SK-N-SH (cell line): Measurements from ENCODE around the gene ADPRS. TPM values are rescaled to one million over a fixed set of nuclear protein-coding genes. Genes with fewer than 3 reads are reported as not detected.
A peak's percentile ranks its signal among the peaks of the same experiment; 100 is the strongest.

ENCODE experiments used
- CTCF ChIA-PET: fragments of 300-600, 350-600 bp; formaldehyde crosslinking; extraction: SDS; loops from one replicate; lab custom pipeline; 2021; lab: Yijun Ruan, JAX
- POLR2A ChIA-PET: fragments of 350-600 bp; sonication (Branson Sonifier 250); formaldehyde crosslinking; extraction: SDS; loops from one replicate; lab custom pipeline; 2020; ENCODE audit warnings: antibody characterized with exemption, inconsistent platforms; lab: Yijun Ruan, JAX
- DNase-seq: peaks from one replicate; pipeline ENCODE4 v3.0.0; 2012
- H2AFZ ChIP-seq: fragments of 200-600 bp; sonication (generic); 2 replicates; pipeline ENCODE4 v1.8.1; 2016; ENCODE audit warnings: antibody characterized with exemption, mild to moderate bottlenecking, low read depth
- H3F3A ChIP-seq: fragments of 200-600 bp; sonication (generic); replicated peaks from 2 replicates; pipeline ENCODE3; 2016; ENCODE audit warnings: antibody characterized with exemption, mild to moderate bottlenecking; ENCODE audit not compliant: insufficient read depth
- H3K27ac ChIP-seq, 2 experiments: fragments of 200-500 bp in 1 of 2; fragments of 200-600 bp in 1 of 2; sonication (Bioruptor generic) in 1 of 2; sonication (generic), shearing (Covaris generic) in 1 of 2; 2 replicates each; pipeline versions ENCODE4 v1.5.1 to v1.6.1; 2014 to 2016; ENCODE audit warnings: low read depth in 2 of 2, inconsistent platforms in 1 of 2, low read length in 1 of 2, mild to moderate bottlenecking in 1 of 2, mixed read lengths in 1 of 2
- H3K27me3 ChIP-seq: fragments of 200-600 bp; sonication (generic), shearing (Covaris generic); 2 replicates; pipeline ENCODE4 v1.6.1; 2016; ENCODE audit warnings: mixed run types; ENCODE audit not compliant: insufficient read depth
- H3K36me3 ChIP-seq, 2 experiments: fragments of 200-500 bp in 1 of 2; fragments of 200-600 bp in 1 of 2; sonication (Bioruptor generic) in 1 of 2; sonication (generic) in 1 of 2; replicated peaks in 1 of 2; 2 replicates each; pipeline versions ENCODE3 to v1.5.1; 2014 to 2016; ENCODE audit warnings: low read length in 1 of 2, mild to moderate bottlenecking in 1 of 2; ENCODE audit not compliant: insufficient read depth in 2 of 2, control insufficient read depth in 1 of 2
- H3K4me1 ChIP-seq, 2 experiments: fragments of 200-500 bp in 1 of 2; fragments of 200-600 bp in 1 of 2; sonication (Bioruptor generic) in 1 of 2; sonication (generic), shearing (Covaris generic) in 1 of 2; 2 replicates each; pipeline versions ENCODE4 v1.5.1 to v1.6.1; 2014 to 2016; ENCODE audit warnings: low read depth in 1 of 2, low read length in 1 of 2, mixed run types in 1 of 2; ENCODE audit not compliant: insufficient read depth in 2 of 2, control insufficient read depth in 1 of 2
- H3K4me2 ChIP-seq: fragments of 200-600 bp; sonication (generic), shearing (Covaris generic); 2 replicates; pipeline ENCODE4 v1.6.1; 2017; ENCODE audit warnings: mixed run types
- H3K4me3 ChIP-seq, 2 experiments: fragments of 200-500 bp in 1 of 2; fragments of 200-600 bp in 1 of 2; sonication (Bioruptor generic) in 1 of 2; sonication (generic), shearing (Covaris generic) in 1 of 2; 2 replicates each; pipeline versions ENCODE4 v1.5.1 to v1.8.1; 2014 to 2016; ENCODE audit warnings: low read depth in 2 of 2, inconsistent platforms in 1 of 2, low read length in 1 of 2, mild to moderate bottlenecking in 1 of 2, mixed read lengths in 1 of 2, moderate library complexity in 1 of 2
- H3K79me2 ChIP-seq: fragments of 200-600 bp; sonication (generic); 2 replicates; pipeline ENCODE4 v1.8.1; 2017; ENCODE audit warnings: mild to moderate bottlenecking; ENCODE audit not compliant: insufficient read depth
- H3K9ac ChIP-seq: fragments of 200-600 bp; sonication (generic); 2 replicates; pipeline ENCODE4 v1.6.1; 2017; ENCODE audit warnings: mixed run types
- H3K9me2 ChIP-seq: fragments of 200-600 bp; sonication (generic); 2 replicates; pipeline ENCODE4 v1.6.1; 2017; ENCODE audit warnings: mixed run types
- H3K9me3 ChIP-seq: fragments of 200-600 bp; sonication (generic); 2 replicates; pipeline ENCODE4 v1.6.1; 2017; ENCODE audit warnings: mixed run types, mild to moderate bottlenecking, moderate library complexity
- H4K20me1 ChIP-seq: fragments of 200-600 bp; sonication (generic); 2 replicates; pipeline ENCODE4 v1.6.1; 2017; ENCODE audit warnings: mild to moderate bottlenecking, mixed run types; ENCODE audit not compliant: insufficient read depth
- CHD2 ChIP-seq: fragments of 150-350 bp; IDR thresholded peaks from 2 replicates; pipeline ENCODE4 v1.6.1; 2018; ENCODE audit warnings: low read length; ENCODE audit not compliant: partially characterized antibody
- CTCF ChIP-seq: fragments of 200-600 bp; sonication (generic); IDR thresholded peaks from 2 replicates; pipeline ENCODE4 v1.6.1; 2017; ENCODE audit warnings: antibody characterized with exemption, mild to moderate bottlenecking, moderate library complexity
- EP300 ChIP-seq, 2 experiments: IDR thresholded peaks; 2 replicates each; pipeline versions ENCODE4 v1.4.0 to v1.6.1; 2012; ENCODE audit warnings: borderline replicate concordance in 1 of 2, low read depth in 1 of 2, low read length in 1 of 2
- FOSL2 ChIP-seq: IDR thresholded peaks from 2 replicates; pipeline ENCODE4 v1.4.0; 2012; ENCODE audit warnings: low read depth, mild to moderate bottlenecking, moderate library complexity, borderline replicate concordance
- GABPA ChIP-seq: IDR thresholded peaks from 2 replicates; pipeline ENCODE4 v1.4.0; 2012; ENCODE audit warnings: low read depth, mild to moderate bottlenecking
- MEF2A ChIP-seq: IDR thresholded peaks from 2 replicates; pipeline ENCODE4 v1.4.0; 2012; ENCODE audit warnings: low read depth, borderline replicate concordance
- MXI1 ChIP-seq: IDR thresholded peaks from 2 replicates; pipeline ENCODE4 v1.6.1; 2012; ENCODE audit warnings: mild to moderate bottlenecking, low read depth, low read length, improper control_type of control experiment
- NFIC ChIP-seq: IDR thresholded peaks from 2 replicates; pipeline ENCODE4 v1.4.0; 2012; ENCODE audit warnings: borderline replicate concordance
- RCOR1 ChIP-seq: fragments of 150-350 bp; IDR thresholded peaks from 2 replicates; pipeline ENCODE4 v1.6.1; 2017; ENCODE audit warnings: antibody characterized with exemption, low read length
- RXRA ChIP-seq: IDR thresholded peaks from 2 replicates; pipeline ENCODE4 v1.4.0; 2012; ENCODE audit warnings: low read depth, mild to moderate bottlenecking, borderline replicate concordance
- TAF1 ChIP-seq: IDR thresholded peaks from 2 replicates; pipeline ENCODE4 v1.6.1; 2012; ENCODE audit warnings: low read depth, mild to moderate bottlenecking, low read length, moderate library complexity, borderline replicate concordance
- TCF12 ChIP-seq: IDR thresholded peaks from 2 replicates; pipeline ENCODE4 v1.4.0; 2012
- USF1 ChIP-seq: IDR thresholded peaks from 2 replicates; pipeline ENCODE4 v1.4.0; 2012; ENCODE audit warnings: low read depth, borderline replicate concordance
- YY1 ChIP-seq: IDR thresholded peaks from 2 replicates; pipeline ENCODE4 v1.4.0; 2012; ENCODE audit warnings: low read depth, mild to moderate bottlenecking
- ZBTB33 ChIP-seq: IDR thresholded peaks from 2 replicates; pipeline ENCODE4 v1.4.0; 2012; ENCODE audit warnings: low read depth, borderline replicate concordance
- WGBS: methylation state at CpG from one replicate; pipeline ENCODE4 v1.1.6; 2017; ENCODE audit warnings: low lambda C conversion rate; 5-methylcytosine and 5-hydroxymethylcytosine counted together
- polyA plus RNA-seq, 3 experiments: library from polyadenylated mRNA; depleted of rRNA; stranded (reverse); fragments of >200 nt; gene quantifications; 2 replicates each; pipeline ENCODE4 v1.2.3, GENCODE V29; 2012

Gene ADPRS
- polyA plus RNA-seq, 1 of the 3 experiments (the other 2 are of a cell fraction), result 54.2 TPM

- H2AFZ ChIP-seq, result no peak overlapping the region
- H3K9me2 ChIP-seq, result no peaks in the 10 kb centered on the region
- H3F3A ChIP-seq, result peaks cover 23% of the 10 kb centered on the region
- H3K27ac ChIP-seq, result peak overlapping the region in 1 of 2 experiments; percentile 99; a peak in 2 of 4 replicates
- ChIA-PET CTCF (interaction anchor here (1.0 to 32.6 kb wide), 9 partner anchors 22 to 327 kb away, joined by 3 to 700 read pairs (median 4); partner anchors contain the start of genes MAP7D1 and TRAPPC3), POLR2A (interaction anchor here (0.6 to 2.0 kb wide), 4 partner anchors 20 to 163 kb away, joined by 3 to 7 read pairs (median 5); partner anchors contain the start of gene AGO3)
- no peaks in the 10 kb centered on the region for H3K9me3 ChIP-seq
- H3K4me2 ChIP-seq, result no peak overlapping the region
- DNase-seq, result no peak
- no peaks in the 10 kb centered on the region for H4K20me1 ChIP-seq
- peaks cover 17 to 53% of the 10 kb centered on the region in 2 experiments for H3K36me3 ChIP-seq
- H3K79me2 ChIP-seq, result peaks cover 40% of the 10 kb centered on the region
- no peak overlapping the region for H3K4me3 ChIP-seq
- WGBS, result 97% methylated on average over 4 of the region's 7 CpGs
- H3K9ac ChIP-seq, result no peak overlapping the region
- no peak for TF ChIP-seq GABPA
- no peak for TF ChIP-seq TCF12
- no peak for TF ChIP-seq CHD2
- no peak for TF ChIP-seq RXRA
- TF ChIP-seq RCOR1, result no peak
- no peak for TF ChIP-seq MEF2A
- TF ChIP-seq TAF1, result no peak
- no peak for TF ChIP-seq NFIC
- TF ChIP-seq FOSL2, result no peak
- TF ChIP-seq CTCF, result no peak
- TF ChIP-seq USF1, result no peak
- no peak for TF ChIP-seq MXI1
- TF ChIP-seq YY1, result no peak
- no peaks in the 10 kb centered on the region for H3K27me3 ChIP-seq
- H3K4me1 ChIP-seq, result peaks cover 3 to 76% of the 10 kb centered on the region in 2 experiments; a peak in 3 of 4 replicates
Measured at GRCh38 chr1:36093226-36093625, 4.5 kb downstream of the ADPRS start.

DNA sequence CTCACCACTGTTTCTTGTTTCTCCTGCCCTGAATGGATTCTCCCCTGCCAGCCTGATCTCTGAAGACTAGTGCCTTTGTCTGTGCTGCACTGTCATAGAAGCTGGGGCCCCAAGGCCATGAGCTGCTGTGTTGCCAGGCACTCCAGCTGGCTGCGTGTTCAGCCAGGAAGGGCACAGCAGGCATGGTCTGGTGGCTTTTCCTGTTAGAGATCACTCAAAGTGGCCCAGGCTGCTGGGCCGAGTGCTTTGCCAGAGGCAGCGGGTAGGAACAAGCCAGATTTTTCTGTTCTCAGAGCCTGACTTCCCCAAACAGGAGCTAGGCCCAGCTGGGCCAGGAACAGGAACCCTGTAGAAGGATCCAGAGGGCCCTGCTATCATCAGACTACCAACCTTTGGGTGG lies 5.2 kb downstream of the ADPRS start:
- WGBS, result 50% methylated on average over 1 of the region's 3 CpGs
- peaks cover 3 to 73% of the 10 kb centered on the region in 2 experiments; a peak in 3 of 4 replicates for H3K4me1 ChIP-seq
- no peak overlapping the region for H2AFZ ChIP-seq
- no peak overlapping the region for H3K4me2 ChIP-seq
- H3K79me2 ChIP-seq, result peaks cover 38% of the 10 kb centered on the region
- H3K9ac ChIP-seq, result no peak overlapping the region
- ChIA-PET CTCF (interaction anchor here (1.0 to 32.6 kb wide), 11 partner anchors 8 to 326 kb away, joined by 3 to 700 read pairs (median 4); partner anchors contain the start of genes AGO1, MAP7D1 and TRAPPC3), POLR2A (interaction anchor here (0.6 to 2.0 kb wide), 7 partner anchors 19 to 174 kb away, joined by 3 to 7 read pairs (median 3); partner anchors contain the start of genes AGO3 and THRAP3)
- no peaks in the 10 kb centered on the region for H3K27me3 ChIP-seq
- peak; percentile 76 for DNase-seq
- peak in 1 of 2 experiments; percentile 72; a peak in 2 of 4 replicates for TF ChIP-seq EP300 (IDR thresholded peaks at IDR 0.05; ENCODE audit: borderline replicate concordance in 1 of 2, low read depth in 1 of 2, low read length in 1 of 2)
- peak; percentile 57; the same call in 1 of the 2 replicates for TF ChIP-seq RCOR1
- peak; percentile 56 for TF ChIP-seq CHD2
- peak; percentile 96 for TF ChIP-seq MXI1
- no peak for TF ChIP-seq NFIC
- no peak for TF ChIP-seq GABPA
- no peak for TF ChIP-seq ZBTB33
- H3K36me3 ChIP-seq, result peaks cover 17 to 53% of the 10 kb centered on the region in 2 experiments
- H3K4me3 ChIP-seq, result no peak overlapping the region
- no peaks in the 10 kb centered on the region for H3K9me2 ChIP-seq
- no peaks in the 10 kb centered on the region for H3K9me3 ChIP-seq
- peak overlapping the region in 1 of 2 experiments; percentile 99; a peak in 2 of 4 replicates for H3K27ac ChIP-seq
- H4K20me1 ChIP-seq, result no peaks in the 10 kb centered on the region
- H3F3A ChIP-seq, result peaks cover 23% of the 10 kb centered on the region
